ENCODE results near the gene FUT8. TPM values are rescaled to one million over a fixed set of nuclear protein-coding genes. Genes with fewer than 3 reads are reported as not detected.

FUT8 gene
- total RNA-seq, 1 experiment from 2014 or later, result 42.3 TPM

- TF ChIP-seq CTCF (IDR thresholded peaks at IDR 0.05 in 2 of 3, conservative IDR thresholded peaks at IDR 0.05 in 1 of 3; ENCODE audit: borderline replicate concordance in 1 of 3, insufficient read depth in 1 of 3, low read depth in 2 of 3, low read length in 2 of 3) (no peak), TCF7L2 (IDR thresholded peaks at IDR 0.05; ENCODE audit: borderline replicate concordance, extremely low read depth, insufficient read depth, insufficient read length) (no peak), ZBTB33 (IDR thresholded peaks at IDR 0.05; ENCODE audit: extremely low read depth, insufficient replicate concordance, low read length) (no peak), EZH2phosphoT487 (IDR thresholded peaks at IDR 0.05; ENCODE audit: borderline replicate concordance) (no peak), JUND (IDR thresholded peaks at IDR 0.05) (no peak), YY1 (IDR thresholded peaks at IDR 0.05; ENCODE audit: extremely low read depth, insufficient replicate concordance, low read depth, low read length) (no peak), SIN3A (IDR thresholded peaks at IDR 0.05; ENCODE audit: low read depth) (no peak), ZFX (IDR thresholded peaks at IDR 0.05) (no peak), SP1 (IDR thresholded peaks at IDR 0.05; ENCODE audit: low read depth) (no peak), MAX (IDR thresholded peaks at IDR 0.05) (no peak), FOSL1 (IDR thresholded peaks at IDR 0.05; ENCODE audit: low read depth) (no peak), EZH2 (IDR thresholded peaks at IDR 0.05) (no peak)
These were observed 307.6 kb downstream of the FUT8 start (continued) for GRCh38 chr14:65720171-65720570.

Data from HCT116 (cell line).